NCI-H1048 (cell line): Measurements from ENCODE around the gene HSDL2.
"Not testable (repeated sequence)": the region's sequence is repeated elsewhere in the genome, so short reads cannot be mapped to it uniquely, and the experiment has no call there.

Experiments used
- DNase-seq: peaks from one replicate; lab custom pipeline; 2025; lab: John Stamatoyannopoulos, UW

The HSDL2 gene

GRCh38 chr9:112366591-112366990 lies 13.3 kb upstream of the HSDL2 start:
- DNase-seq, result no peak

DNA sequence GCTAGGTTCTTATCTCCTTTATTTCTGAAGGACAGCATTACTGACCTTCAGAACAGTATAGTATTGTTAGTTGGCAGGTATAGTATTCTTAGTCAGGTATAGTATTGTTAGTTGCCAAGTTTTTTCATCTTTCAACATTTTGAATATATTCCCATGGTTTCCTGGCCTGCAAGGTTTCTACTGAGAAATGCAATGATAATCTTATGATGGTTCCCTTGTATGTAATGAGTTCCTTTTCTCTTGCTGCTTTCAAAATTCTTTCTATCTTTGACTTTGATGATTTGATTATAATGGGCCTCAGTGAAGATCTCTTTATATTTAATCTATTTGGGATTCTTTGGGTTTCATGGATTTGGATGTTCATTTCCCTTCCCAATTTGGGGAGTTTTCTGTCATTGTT lies 12.4 kb upstream of the HSDL2 start:
- no peak for DNase-seq

- no peak for DNase-seq
Observed at GRCh38 chr9:112369817-112370216, 10.1 kb upstream of the HSDL2 start.

- no peak for DNase-seq
Observed at GRCh38 chr9:112371060-112371459, 8.8 kb upstream of the HSDL2 start.

DNA sequence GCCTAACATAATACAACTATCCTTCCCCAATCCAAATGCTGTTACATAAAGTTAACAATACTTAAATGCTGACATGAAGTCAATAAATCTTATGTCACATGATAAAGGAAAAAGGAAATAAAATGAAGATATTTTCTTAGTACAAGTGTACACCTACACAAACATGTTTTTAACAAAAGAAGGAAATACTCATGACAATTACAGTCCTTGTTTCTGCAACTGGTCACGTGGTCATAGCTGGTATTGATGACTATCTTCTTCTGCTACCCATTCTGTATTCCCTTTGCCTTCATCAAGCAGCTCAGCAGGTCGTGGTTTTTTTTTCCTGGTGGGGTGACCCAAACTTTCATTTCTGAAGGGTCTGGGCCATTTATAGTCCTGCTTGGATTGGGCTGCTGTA lies 6.2 kb upstream of the HSDL2 start:
- not testable (repeated sequence) for DNase-seq

- not testable (repeated sequence) for DNase-seq
Observed at GRCh38 chr9:112374232-112374631, 5.7 kb upstream of the HSDL2 start.

DNA sequence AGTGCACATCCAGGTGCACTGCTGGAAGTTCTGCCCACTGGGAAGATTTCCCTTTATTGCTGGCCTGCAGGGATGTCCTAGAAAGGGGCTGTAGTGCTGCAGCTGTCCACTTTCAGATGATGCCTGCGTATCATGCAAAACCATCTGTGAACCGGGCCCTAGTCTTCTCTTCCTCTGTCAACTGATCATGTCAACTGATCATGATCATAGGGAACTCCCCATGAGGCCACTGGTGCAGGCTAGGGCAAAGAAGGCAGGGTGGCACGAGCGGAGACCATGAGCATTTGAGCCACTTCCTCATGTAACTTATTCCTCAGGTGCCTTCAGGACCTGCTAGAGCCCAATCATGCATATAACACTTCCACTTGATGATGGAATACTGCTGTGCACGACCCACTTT lies 4.5 kb upstream of the HSDL2 start:
- DNase-seq, result no peak

DNA sequence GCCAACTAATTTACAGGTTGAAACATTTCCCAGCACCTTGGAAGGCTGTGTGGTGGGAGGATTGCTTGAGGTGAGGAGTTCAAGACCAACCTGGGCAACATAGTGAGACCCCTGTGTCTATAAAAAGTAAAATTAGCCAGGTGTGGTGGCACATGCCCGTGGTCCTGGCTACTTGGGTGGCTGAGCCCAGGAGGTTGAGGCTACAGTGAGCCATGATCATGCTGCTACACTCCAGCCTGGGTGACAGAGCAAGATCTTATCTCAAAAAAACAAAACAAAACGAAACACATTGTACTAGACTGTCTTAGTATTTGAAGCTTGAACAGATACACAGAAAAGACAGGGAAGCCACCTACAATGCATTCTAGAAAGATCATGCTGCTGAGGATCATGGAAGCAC lies 2.8 kb upstream of the HSDL2 start:
- no peak for DNase-seq

DNA sequence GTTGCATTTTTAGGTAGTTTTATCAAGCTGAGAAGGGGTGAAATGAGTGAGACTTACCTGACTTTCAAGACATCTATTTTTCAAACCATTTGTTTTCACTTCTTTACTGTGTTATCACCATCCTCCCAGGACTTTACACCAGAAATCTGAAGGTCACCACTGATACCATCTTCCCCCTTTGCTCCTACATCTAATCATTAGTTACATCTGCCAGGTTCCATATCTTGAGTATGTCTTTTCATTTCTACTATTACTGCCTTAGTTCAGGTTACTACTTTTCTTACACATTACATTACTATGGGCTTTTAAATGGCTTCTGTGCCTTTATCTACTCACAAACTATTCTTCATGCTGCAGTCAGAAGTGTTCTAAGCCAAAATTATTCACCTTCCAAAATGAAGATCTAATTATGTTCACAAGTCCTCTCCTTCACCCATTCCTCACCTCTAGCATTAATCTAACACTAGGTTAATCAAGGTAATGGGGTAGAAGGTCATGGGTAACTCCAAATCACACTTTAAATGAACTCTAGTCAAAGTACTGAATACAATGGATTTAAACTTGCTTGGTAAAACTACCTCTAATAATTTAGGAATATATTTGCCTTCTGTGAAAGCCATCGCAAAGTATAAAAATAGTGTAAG lies 2.1 kb upstream of the HSDL2 start:
- no peak for DNase-seq

DNA sequence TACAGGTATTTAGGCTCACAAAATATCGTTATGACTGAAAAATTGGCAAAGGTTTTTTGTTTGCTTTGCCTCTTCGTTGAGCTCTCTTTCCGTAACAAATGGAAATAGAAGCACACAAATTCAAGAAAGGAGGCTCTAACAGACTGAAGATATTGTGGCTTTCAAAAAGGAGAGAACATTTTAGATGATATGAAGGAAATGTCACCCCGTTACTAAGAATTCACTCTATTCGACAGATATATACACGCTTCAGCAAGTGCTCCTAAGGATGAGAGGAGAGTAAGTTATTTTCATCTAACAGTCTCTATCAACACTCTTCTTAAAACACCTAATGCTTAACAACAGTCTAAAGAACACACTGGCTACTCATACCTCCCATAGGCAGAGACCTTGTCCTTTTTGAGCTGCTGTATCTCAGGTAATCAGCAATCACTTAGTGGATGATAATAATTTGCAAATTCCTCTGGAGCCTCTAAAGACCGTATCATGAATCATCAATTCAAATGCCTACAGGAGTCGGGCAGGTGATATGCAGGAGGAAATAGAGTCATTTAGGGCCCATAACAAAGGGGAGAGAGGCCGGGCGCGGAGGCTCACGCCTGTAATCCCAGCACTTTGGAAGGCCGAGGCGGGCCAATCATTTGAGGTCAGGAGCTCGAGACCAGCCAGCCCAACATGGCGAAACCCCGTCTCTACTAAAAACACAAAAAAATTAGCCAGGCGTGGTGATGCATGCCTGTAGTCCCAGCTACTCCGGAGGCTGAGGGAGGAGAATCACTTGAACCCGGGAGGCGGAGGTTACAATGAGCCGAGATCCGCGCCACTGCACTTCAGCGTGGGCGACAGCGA lies 1.4 kb upstream of the HSDL2 start:
- no peak for DNase-seq

GRCh38 chr9:112379177-112380101 lies 469 bp upstream of the HSDL2 start:
- DNase-seq, result peak; percentile 98

DNA sequence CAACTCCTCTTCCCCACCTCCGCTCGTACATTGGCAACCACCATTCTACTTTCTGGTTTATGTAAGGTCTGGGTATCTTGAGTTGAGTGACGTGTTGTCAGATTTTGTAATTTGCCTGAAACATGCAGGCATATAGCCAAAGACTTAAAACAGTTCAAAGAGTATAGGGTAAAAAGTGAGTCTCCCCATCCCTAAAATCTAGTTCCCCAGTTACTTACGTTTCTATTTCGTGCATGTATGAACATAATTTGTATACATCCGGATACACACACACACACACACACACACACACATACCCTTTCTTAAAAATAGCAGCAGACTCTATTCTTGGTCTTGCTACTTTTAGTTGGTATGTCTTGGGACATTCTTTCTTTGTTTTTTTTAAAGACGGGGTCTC lies 915 bp downstream of the HSDL2 start:
- DNase-seq, result no peak

GRCh38 chr9:112382066-112382465 lies 2.2 kb downstream of the HSDL2 start:
- no peak for DNase-seq

GRCh38 chr9:112382501-112383364 lies 2.8 kb downstream of the HSDL2 start:
- DNase-seq, result no peak

- no peak for DNase-seq
Observed at GRCh38 chr9:112384219-112384618, 4.3 kb downstream of the HSDL2 start.

DNA sequence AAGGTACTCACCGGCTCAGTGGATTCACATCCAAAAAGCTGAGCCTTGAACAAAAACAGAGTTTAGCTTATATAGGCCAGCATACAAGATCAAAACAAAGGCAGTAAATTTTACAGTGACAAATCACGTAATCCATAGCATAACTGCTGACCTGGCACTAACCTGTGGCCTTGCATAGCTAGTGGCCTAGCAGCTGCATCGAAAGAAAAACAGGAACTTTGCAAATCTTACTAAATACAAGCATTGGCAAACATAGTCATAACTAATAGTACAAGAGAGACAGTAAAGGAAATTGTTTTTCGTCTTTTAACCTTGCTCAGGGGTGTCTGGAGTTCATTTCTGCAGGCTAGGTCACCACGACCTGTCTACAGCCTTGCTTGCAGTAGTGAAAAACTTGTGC lies 4.8 kb downstream of the HSDL2 start:
- no peak for DNase-seq

DNA sequence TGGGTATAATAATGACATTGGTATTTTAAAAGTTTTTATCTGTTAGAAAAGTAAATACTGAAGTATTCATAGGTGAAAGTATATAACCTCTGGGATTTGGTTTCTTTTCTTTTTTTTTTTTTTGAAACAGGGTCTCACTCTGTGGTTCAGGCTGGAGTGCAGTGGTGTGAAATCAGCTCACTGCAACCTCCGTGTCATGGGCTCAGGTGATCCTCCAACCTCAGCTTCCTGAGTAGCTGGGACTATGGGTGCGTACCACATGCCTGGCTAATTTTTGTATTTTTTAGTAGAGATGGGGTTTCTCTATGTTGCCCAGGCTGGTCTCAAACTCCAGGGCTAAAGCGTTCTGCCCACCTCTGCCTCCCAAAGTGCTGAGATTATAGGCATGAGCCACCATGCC lies 7.2 kb downstream of the HSDL2 start:
- no peak for DNase-seq

- DNase-seq, result not testable (repeated sequence)
Observed at GRCh38 chr9:112389897-112390296, 10.0 kb downstream of the HSDL2 start.

DNA sequence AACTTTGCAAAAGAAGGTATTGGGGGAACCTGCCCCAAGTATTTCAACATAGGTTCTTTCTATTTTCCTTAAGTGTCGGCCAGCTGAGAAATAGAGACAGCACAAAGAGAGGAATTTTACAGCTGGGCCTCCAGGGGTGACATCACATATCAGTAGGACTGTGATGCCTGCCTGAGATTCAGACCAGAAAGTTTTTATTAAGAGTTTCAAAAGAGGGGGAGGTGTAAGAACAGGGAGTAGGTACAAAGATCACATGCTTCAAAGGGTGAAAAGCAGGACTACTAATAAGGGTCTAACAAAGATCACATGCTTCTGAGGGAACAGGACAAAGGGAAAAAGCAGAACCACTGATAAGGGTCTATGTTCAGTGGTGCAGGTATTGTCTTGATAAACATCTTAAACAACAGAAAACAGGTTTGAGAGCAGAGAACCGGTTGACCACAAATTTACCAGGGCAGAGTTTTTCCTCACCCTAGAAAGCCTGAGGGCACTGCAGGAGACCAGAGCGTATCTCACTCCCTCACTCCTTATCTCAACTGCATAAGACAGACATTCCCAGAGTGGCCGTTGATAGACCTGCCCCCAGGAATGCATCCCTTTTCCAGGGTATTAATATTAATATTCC lies 12.1 kb downstream of the HSDL2 start:
- not testable (repeated sequence) for DNase-seq

GRCh38 chr9:112393146-112393545 lies 13.2 kb downstream of the HSDL2 start:
- not testable (repeated sequence) for DNase-seq

DNA sequence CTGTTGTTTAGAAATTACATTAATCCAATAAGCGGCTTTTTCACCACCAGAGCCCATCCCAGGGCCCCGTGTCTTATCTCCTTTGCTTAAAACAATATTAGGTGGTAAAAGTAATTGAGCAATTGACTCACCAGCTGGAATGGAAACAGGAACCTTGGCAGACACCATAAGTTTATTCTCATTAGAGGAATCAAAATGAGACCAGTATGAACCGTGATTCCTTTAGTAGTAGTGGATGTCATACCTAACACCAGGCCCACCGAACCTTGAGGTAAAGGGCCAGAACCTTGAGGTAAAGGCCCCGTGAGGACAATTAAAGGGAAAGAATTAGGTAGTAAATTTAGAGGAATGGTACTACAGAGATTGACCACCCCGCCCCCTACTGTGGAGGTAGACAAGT lies 16.5 kb downstream of the HSDL2 start:
- DNase-seq, result no peak
